GM06990 (cell line): ENCODE results near the gene SH2D2A.

Experiments used
- DNase-seq: peaks from one replicate; pipeline ENCODE4 v3.0.0-alpha.2; 2011; ENCODE audit not compliant: insufficient read length; ENCODE audit errors: extremely low read depth
- H3K27me3 ChIP-seq: replicated peaks from 2 replicates; pipeline ENCODE4 v1.6.0; 2011; ENCODE audit warnings: low read length; ENCODE audit not compliant: control insufficient read depth, insufficient read depth
- H3K36me3 ChIP-seq: 2 replicates; pipeline ENCODE4 v1.5.1; 2011; ENCODE audit warnings: low read length; ENCODE audit not compliant: control insufficient read depth, insufficient read depth
- H3K4me3 ChIP-seq: replicated peaks from 2 replicates; pipeline ENCODE4 v1.5.1; 2011; ENCODE audit warnings: low read depth, mild to moderate bottlenecking, control low read depth, low read length
- CTCF ChIP-seq: IDR thresholded peaks from 2 replicates; pipeline ENCODE4 v1.5.1; 2011; ENCODE audit warnings: low read length, control low read depth, mild to moderate bottlenecking, inconsistent platforms; ENCODE audit not compliant: insufficient read depth, poor library complexity, severe bottlenecking

SH2D2A gene

DNA sequence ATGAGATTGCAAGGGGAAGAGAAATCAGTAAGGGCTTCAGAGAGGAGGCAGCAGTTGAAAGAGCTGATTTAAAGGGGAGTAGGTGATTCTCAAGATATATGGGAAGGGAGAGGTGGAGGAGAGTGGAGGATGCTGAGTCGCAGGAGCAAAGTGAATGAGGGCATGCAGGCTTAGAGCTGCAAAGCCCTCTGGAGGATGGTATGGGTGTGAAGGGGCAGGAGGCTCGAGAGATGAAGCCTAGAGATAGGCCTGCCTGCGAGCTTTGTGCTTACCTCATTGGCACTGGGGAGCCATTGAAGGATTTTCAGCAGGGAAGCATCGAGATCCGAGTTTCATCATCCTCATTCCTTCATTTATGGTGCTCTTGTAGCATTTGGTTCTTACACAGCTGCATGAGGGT is 15.8 kb upstream of the SH2D2A start:
- TF ChIP-seq CTCF, result no peak
- no peaks in the 10 kb centered on the region for H3K36me3 ChIP-seq
- H3K4me3 ChIP-seq, result no peak overlapping the region
- H3K27me3 ChIP-seq, result no peaks in the 10 kb centered on the region
- no peak for DNase-seq

- H3K4me3 ChIP-seq, result no peak overlapping the region
- TF ChIP-seq CTCF, result no peak
- DNase-seq, result no peak
- no peaks in the 10 kb centered on the region for H3K36me3 ChIP-seq
- no peaks in the 10 kb centered on the region for H3K27me3 ChIP-seq
Measured at GRCh38 chr1:156828400-156829124, 11.9 kb upstream of the SH2D2A start.

DNA sequence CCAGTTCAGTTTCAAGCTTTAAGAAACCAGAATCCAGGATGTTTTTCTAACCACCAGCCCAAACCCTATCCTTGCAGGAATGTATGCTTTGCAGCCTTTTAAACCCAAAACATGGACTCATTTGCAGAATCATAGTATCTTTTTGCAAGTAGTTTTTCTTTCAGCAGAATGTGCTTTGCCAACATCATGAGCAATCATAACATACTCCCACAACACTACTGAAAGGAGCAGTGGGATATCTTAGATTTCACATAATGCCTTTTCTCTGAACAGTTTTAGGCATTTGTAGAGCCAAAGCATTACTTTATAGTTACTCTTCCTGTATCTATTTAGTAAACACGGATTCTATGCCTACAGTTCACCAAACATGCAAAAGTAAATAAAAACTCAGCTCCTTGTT is 10.0 kb upstream of the SH2D2A start:
- Histone ChIP-seq H3K36me3 (no peaks in the 10 kb centered on the region), H3K27me3 (no peaks in the 10 kb centered on the region), H3K4me3 (no peak overlapping the region)
- DNase-seq, result no peak
- TF ChIP-seq CTCF, result no peak

- DNase-seq, result no peak
- no peaks in the 10 kb centered on the region for H3K27me3 ChIP-seq
- no peak overlapping the region for H3K4me3 ChIP-seq
- H3K36me3 ChIP-seq, result no peaks in the 10 kb centered on the region
- TF ChIP-seq CTCF, result no peak
Measured at GRCh38 chr1:156823210-156823790, 6.7 kb upstream of the SH2D2A start.

DNA sequence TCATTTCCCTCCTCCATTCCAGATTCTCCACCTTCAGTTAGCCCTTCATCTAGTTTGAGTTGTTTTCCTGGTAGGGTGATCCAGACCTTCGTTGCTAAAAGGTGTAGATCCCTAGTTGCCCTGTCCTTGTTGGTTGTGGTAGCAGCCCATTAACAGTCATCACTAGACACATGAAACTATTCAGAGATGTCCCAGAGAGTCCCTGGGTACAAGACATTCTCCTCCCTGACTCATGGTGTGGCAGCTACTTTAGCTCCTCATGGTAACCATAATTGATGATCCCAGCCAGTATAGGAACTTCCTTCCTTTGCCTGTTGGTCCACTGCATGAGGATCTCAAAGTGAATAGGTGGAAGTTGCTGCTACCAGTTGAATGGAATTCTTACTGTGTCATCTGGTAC is 6.0 kb upstream of the SH2D2A start:
- DNase-seq, result no peak
- Histone ChIP-seq H3K36me3 (no peaks in the 10 kb centered on the region), H3K27me3 (no peaks in the 10 kb centered on the region), H3K4me3 (no peak overlapping the region)
- TF ChIP-seq CTCF, result no peak

DNA sequence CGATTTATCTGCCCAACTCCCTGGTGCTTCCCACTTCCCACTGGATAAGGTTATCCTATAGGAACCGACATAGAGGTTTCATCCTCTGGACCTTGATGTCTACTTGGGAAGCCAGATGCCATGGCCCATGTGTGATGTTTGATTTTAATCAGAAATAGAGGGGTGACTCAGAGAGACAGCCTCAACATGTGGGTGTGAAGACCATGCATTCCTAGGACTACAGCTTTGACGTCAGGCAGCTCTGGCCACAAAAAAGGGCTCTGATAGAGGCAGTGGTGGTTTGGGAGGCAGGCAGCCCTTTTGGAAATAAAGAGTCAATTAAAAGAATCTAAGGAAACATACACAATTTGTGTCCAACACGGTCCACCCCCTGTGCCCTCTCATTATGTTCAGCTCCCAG is 5.2 kb upstream of the SH2D2A start:
- Histone ChIP-seq H3K27me3 (no peaks in the 10 kb centered on the region), H3K4me3 (no peak overlapping the region), H3K36me3 (no peaks in the 10 kb centered on the region)
- TF ChIP-seq CTCF, result no peak
- no peak for DNase-seq
